ENCODE data around the gene KAZALD1. TPM values are rescaled to one million over a fixed set of nuclear protein-coding genes. Genes with fewer than 3 reads are reported as not detected.

Gene KAZALD1
- total and polyA plus RNA-seq, 4 donors: 4.1 to 12.1 (median 7.4) TPM

- TF ChIP-seq CTCF (IDR thresholded peaks at IDR 0.05; ENCODE audit: control extremely low read depth, extremely low read depth): no peak
- Histone ChIP-seq H3K36me3 (ENCODE audit: control insufficient read depth in 4 of 4, insufficient read depth in 4 of 4, low read length in 4 of 4) (no peaks in the 10 kb centered on the region), H3K4me3 (no peak overlapping the region), H3K9me3 (ENCODE audit: control insufficient read depth in 4 of 4, insufficient read depth in 3 of 4, low read length in 3 of 4) (peaks cover 0 to 7% (median 0%) of the 10 kb centered on the region in 4 donors), H3K9ac (ENCODE audit: insufficient read depth in 1 of 2, low read length in 2 of 2) (no peak overlapping the region), H3K4me1 (ENCODE audit: control insufficient read depth in 5 of 5, insufficient read depth in 5 of 5, low read length in 5 of 5) (no peaks in the 10 kb centered on the region), H3K27ac (ENCODE audit: low read depth in 1 of 2, low read length in 1 of 2) (no peak overlapping the region), H3K27me3 (ENCODE audit: control insufficient read depth in 3 of 3, insufficient read depth in 3 of 3, low read length in 2 of 3) (peaks cover 3 to 25% (median 10%) of the 10 kb centered on the region in 3 donors)
- ATAC-seq (ENCODE audit: insufficient read depth, low FRiP score): no peak
- DNase-seq: no peak
- 74 to 82% methylated on average over 2 of the region's 2 CpGs for WGBS, 2 donors
These were observed 41.6 kb downstream of the KAZALD1 start for GRCh38 chr10:101103430-101103829.

GRCh38 chr10:101106351-101106750, 44.6 kb downstream of the KAZALD1 start:
- H3K4me3 ChIP-seq: no peak overlapping the region
- no peak overlapping the region for H3K9ac ChIP-seq (ENCODE audit: insufficient read depth in 1 of 2, low read length in 2 of 2)
- ATAC-seq (ENCODE audit: insufficient read depth, low FRiP score) (no peak), DNase-seq (no peak)
- TF ChIP-seq CTCF (IDR thresholded peaks at IDR 0.05; ENCODE audit: control extremely low read depth, extremely low read depth): no peak
- peaks cover 0 to 12% (median 10%) of the 10 kb centered on the region in 3 donors for H3K27me3 ChIP-seq (ENCODE audit: control insufficient read depth in 3 of 3, insufficient read depth in 3 of 3, low read length in 2 of 3)
- H3K9me3 ChIP-seq (ENCODE audit: control insufficient read depth in 4 of 4, insufficient read depth in 3 of 4, low read length in 3 of 4): no peaks in the 10 kb centered on the region
- H3K27ac ChIP-seq (ENCODE audit: low read depth in 1 of 2, low read length in 1 of 2): no peak overlapping the region
- H3K36me3 ChIP-seq (ENCODE audit: control insufficient read depth in 4 of 4, insufficient read depth in 4 of 4, low read length in 4 of 4): no peaks in the 10 kb centered on the region
- WGBS, 2 donors: 72 to 73% methylated on average over 6 of the region's 6 CpGs
- H3K4me1 ChIP-seq (ENCODE audit: control insufficient read depth in 5 of 5, insufficient read depth in 5 of 5, low read length in 5 of 5): no peaks in the 10 kb centered on the region

- no peak for DNase-seq
- H3K9me3 ChIP-seq (ENCODE audit: control insufficient read depth in 4 of 4, insufficient read depth in 3 of 4, low read length in 3 of 4): no peaks in the 10 kb centered on the region
- H3K27ac ChIP-seq (ENCODE audit: low read depth in 1 of 2, low read length in 1 of 2): no peak overlapping the region
- no peaks in the 10 kb centered on the region for H3K36me3 ChIP-seq (ENCODE audit: control insufficient read depth in 4 of 4, insufficient read depth in 4 of 4, low read length in 4 of 4)
- no peak overlapping the region for H3K9ac ChIP-seq (ENCODE audit: insufficient read depth in 1 of 2, low read length in 2 of 2)
- no peak for TF ChIP-seq CTCF (IDR thresholded peaks at IDR 0.05; ENCODE audit: control extremely low read depth, extremely low read depth)
- WGBS, 2 donors: 88 to 96% methylated on average over 5 of the region's 5 CpGs
- ATAC-seq (ENCODE audit: insufficient read depth, low FRiP score): no peak
- H3K27me3 ChIP-seq (ENCODE audit: control insufficient read depth in 3 of 3, insufficient read depth in 3 of 3, low read length in 2 of 3): peaks cover 0 to 10% (median 8%) of the 10 kb centered on the region in 3 donors
- H3K4me1 ChIP-seq (ENCODE audit: control insufficient read depth in 5 of 5, insufficient read depth in 5 of 5, low read length in 5 of 5): peaks cover 0 to 3% (median 0%) of the 10 kb centered on the region in 5 donors
- H3K4me3 ChIP-seq: no peak overlapping the region
These were observed 46.0 kb downstream of the KAZALD1 start for GRCh38 chr10:101107771-101108170.
